Hepatocyte (in vitro differentiated cells): ENCODE results near the gene HSPA1A.

Experiments used
- EZH2 ChIP-seq: fragments of 200-600 bp; sonication (generic); IDR thresholded peaks from 2 replicates; pipeline ENCODE4 v1.6.1; 2016; ENCODE audit warnings: antibody characterized with exemption, mild to moderate bottlenecking, borderline replicate concordance
- EZH2phosphoT487 ChIP-seq: fragments of 200-600 bp; sonication (generic); IDR thresholded peaks from one replicate; pipeline ENCODE4 v1.6.1; 2018; ENCODE audit warnings: antibody characterized with exemption, mild to moderate bottlenecking, low read depth, moderate library complexity; ENCODE audit not compliant: unreplicated experiment, severe bottlenecking
- TF ChIP-seq, protein P1 (sequence below): fragments of 200-600 bp; sonication (generic); IDR thresholded peaks from 2 replicates; pipeline ENCODE4 v1.5.1; 2016; ENCODE audit warnings: antibody characterized with exemption, mild to moderate bottlenecking; ENCODE audit not compliant: poor library complexity

DNA sequence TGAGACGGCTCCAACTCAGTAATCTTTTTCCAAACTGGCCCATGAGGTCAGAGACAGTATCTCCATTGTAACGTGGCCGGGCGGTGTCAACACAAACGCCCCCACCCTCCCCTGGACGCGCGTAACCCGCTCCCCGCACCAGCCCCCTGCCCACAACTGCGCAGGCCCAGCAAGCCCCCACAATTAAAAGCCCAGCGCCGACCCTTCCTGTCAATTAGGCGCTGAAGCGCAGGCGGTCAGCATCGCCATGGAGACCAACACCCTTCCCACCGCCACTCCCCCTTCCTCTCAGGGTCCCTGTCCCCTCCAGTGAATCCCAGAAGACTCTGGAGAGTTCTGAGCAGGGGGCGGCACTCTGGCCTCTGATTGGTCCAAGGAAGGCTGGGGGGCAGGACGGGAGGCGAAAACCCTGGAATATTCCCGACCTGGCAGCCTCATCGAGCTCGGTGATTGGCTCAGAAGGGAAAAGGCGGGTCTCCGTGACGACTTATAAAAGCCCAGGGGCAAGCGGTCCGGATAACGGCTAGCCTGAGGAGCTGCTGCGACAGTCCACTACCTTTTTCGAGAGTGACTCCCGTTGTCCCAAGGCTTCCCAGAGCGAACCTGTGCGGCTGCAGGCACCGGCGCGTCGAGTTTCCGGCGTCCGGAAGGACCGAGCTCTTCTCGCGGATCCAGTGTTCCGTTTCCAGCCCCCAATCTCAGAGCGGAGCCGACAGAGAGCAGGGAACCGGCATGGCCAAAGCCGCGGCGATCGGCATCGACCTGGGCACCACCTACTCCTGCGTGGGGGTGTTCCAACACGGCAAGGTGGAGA lies at the start of gene HSPA1A, which contains the start of gene HSPA1L:
- TF ChIP-seq, protein P1, sequence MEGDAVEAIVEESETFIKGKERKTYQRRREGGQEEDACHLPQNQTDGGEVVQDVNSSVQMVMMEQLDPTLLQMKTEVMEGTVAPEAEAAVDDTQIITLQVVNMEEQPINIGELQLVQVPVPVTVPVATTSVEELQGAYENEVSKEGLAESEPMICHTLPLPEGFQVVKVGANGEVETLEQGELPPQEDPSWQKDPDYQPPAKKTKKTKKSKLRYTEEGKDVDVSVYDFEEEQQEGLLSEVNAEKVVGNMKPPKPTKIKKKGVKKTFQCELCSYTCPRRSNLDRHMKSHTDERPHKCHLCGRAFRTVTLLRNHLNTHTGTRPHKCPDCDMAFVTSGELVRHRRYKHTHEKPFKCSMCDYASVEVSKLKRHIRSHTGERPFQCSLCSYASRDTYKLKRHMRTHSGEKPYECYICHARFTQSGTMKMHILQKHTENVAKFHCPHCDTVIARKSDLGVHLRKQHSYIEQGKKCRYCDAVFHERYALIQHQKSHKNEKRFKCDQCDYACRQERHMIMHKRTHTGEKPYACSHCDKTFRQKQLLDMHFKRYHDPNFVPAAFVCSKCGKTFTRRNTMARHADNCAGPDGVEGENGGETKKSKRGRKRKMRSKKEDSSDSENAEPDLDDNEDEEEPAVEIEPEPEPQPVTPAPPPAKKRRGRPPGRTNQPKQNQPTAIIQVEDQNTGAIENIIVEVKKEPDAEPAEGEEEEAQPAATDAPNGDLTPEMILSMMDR = no peak
- TF ChIP-seq EZH2 (no peak), EZH2phosphoT487 (no peak)
